GM19025 (cell line): Measurements from ENCODE around the gene KISS1.

Source experiments
- ATAC-seq: cut with Tn5 transposase; IDR thresholded peaks from one replicate; pipeline ENCODE4 v1.9.1; 2021; ENCODE audit warnings: mild to moderate bottlenecking, low read depth, moderate library complexity; ENCODE audit not compliant: unreplicated experiment

Gene KISS1

GRCh38 chr1:204194080-204194479 lies 2.2 kb downstream of the KISS1 start:
- ATAC-seq = no peak

GRCh38 chr1:204192589-204193352 lies 3.5 kb downstream of the KISS1 start:
- ATAC-seq = no peak

- no peak for ATAC-seq
Observed at GRCh38 chr1:204192046-204192445, 4.2 kb downstream of the KISS1 start.

- ATAC-seq = no peak
Observed at GRCh38 chr1:204191456-204191855, 4.8 kb downstream of the KISS1 start.

- ATAC-seq = no peak
Observed at GRCh38 chr1:204190212-204191211, 5.8 kb downstream of the KISS1 start.

- ATAC-seq = no peak
Observed at GRCh38 chr1:204188959-204189639, 7.2 kb downstream of the KISS1 start.

GRCh38 chr1:204186597-204186996 lies 9.7 kb downstream of the KISS1 start:
- no peak for ATAC-seq

- ATAC-seq = no peak
Observed at GRCh38 chr1:204181116-204181515, 15.2 kb downstream of the KISS1 start.

- no peak for ATAC-seq
Observed at GRCh38 chr1:204180133-204180532, 16.2 kb downstream of the KISS1 start.

GRCh38 chr1:204178487-204179281 lies 17.6 kb downstream of the KISS1 start:
- ATAC-seq = no peak

- no peak for ATAC-seq
Observed at GRCh38 chr1:204177133-204177532, 19.2 kb downstream of the KISS1 start.

- no peak for ATAC-seq
Observed at GRCh38 chr1:204176049-204176448, 20.2 kb downstream of the KISS1 start.

- ATAC-seq = no peak
Observed at GRCh38 chr1:204174958-204175357, 21.3 kb downstream of the KISS1 start.

- ATAC-seq = no peak
Observed at GRCh38 chr1:204172404-204173029, 23.8 kb downstream of the KISS1 start.

GRCh38 chr1:204171751-204172178 lies 24.5 kb downstream of the KISS1 start:
- ATAC-seq = no peak

- ATAC-seq = no peak
Observed at GRCh38 chr1:204170494-204171155, 25.7 kb downstream of the KISS1 start.

- ATAC-seq = no peak
Observed at GRCh38 chr1:204169858-204170257, 26.4 kb downstream of the KISS1 start.

GRCh38 chr1:204167730-204168129 lies 28.6 kb downstream of the KISS1 start:
- ATAC-seq = no peak

GRCh38 chr1:204166219-204166618 lies 30.1 kb downstream of the KISS1 start, which contains the start of gene REN:
TSS of gene REN (minus strand) at chr1:204166337. CDS start at chr1:204166293, 44 bp downstream.
- no peak for ATAC-seq
